Right lobe of liver (tissue), 4 donors: ENCODE results near the gene SH3BGRL2.

Experiments
- POLR2A ChIP-seq: fragments of 450-650 bp; IDR thresholded peaks from one replicate; pipeline ENCODE4 v1.6.1; 2017; ENCODE audit warnings: antibody characterized with exemption, mild to moderate bottlenecking
- TF ChIP-seq, protein P1 (sequence below), 4 donors: fragments of 200-600 bp in 3 of 4; fragments of 450-650 bp in 1 of 4; IDR thresholded peaks; one replicate each; pipeline versions ENCODE4 v1.5.1 to v1.8.0; 2016 to 2022; ENCODE audit warnings: antibody characterized with exemption in 4 of 4, mild to moderate bottlenecking in 2 of 4
- donor health status: DM: no; HTN: no; CAD: no.
- donor health status: DM: no; HTN: no; CAD: no.
- donor health status: DM: no; HTN: yes; CAD: no.

DNA sequence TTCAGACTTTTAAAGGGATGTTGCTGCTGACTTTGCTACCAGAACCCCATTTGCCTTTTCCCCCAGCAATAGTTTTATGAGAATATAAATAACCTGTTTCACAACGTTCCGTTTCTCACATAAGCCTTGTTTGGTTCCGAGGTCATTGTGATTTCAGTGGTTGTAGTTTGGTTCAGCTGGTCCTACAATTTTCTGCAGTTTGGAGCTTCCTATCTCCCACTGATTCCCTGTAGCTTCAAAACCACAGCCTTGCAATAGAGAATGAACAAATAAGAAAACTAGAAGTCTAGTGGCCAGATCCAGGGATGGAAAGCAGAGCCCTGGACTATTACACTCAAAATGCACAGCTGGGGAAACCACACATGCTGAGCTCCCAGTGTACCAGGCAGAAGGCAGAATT, 24.1 kb upstream of the SH3BGRL2 start:
- TF ChIP-seq, protein P1, sequence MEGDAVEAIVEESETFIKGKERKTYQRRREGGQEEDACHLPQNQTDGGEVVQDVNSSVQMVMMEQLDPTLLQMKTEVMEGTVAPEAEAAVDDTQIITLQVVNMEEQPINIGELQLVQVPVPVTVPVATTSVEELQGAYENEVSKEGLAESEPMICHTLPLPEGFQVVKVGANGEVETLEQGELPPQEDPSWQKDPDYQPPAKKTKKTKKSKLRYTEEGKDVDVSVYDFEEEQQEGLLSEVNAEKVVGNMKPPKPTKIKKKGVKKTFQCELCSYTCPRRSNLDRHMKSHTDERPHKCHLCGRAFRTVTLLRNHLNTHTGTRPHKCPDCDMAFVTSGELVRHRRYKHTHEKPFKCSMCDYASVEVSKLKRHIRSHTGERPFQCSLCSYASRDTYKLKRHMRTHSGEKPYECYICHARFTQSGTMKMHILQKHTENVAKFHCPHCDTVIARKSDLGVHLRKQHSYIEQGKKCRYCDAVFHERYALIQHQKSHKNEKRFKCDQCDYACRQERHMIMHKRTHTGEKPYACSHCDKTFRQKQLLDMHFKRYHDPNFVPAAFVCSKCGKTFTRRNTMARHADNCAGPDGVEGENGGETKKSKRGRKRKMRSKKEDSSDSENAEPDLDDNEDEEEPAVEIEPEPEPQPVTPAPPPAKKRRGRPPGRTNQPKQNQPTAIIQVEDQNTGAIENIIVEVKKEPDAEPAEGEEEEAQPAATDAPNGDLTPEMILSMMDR (IDR thresholded peaks at IDR 0.05) = no peak
- no peak for TF ChIP-seq POLR2A
